ENCODE data around the gene FAM193B. TPM values are rescaled to one million over a fixed set of nuclear protein-coding genes. Genes with fewer than 3 reads are reported as not detected.

Gene FAM193B
- total RNA-seq, 4 donors from 2014 or later: 57.0 to 128 (median 69.7) TPM

GRCh38 chr5:177478711-177479646, 75.4 kb downstream of the FAM193B start:
- intact Hi-C loops (cut with DNase I; ENCODE audit: low total_unique reads): no loop called here
- no peak for TF ChIP-seq POLR2A (IDR thresholded peaks at IDR 0.05)
- no peak for TF ChIP-seq CTCF (IDR thresholded peaks at IDR 0.05)
- DNase-seq (ENCODE audit: low spot score in 2 of 2): peak; percentile 86 to 96
- no peak overlapping the region for H3K4me3 ChIP-seq (ENCODE audit: low read depth, poor library complexity, severe bottlenecking)
- WGBS, 2 donors: 30 to 31% methylated on average over 18 of the region's 18 CpGs

- TF ChIP-seq POLR2A (IDR thresholded peaks at IDR 0.05) (no peak), CTCF (IDR thresholded peaks at IDR 0.05) (no peak)
- intact Hi-C loops (cut with DNase I; ENCODE audit: low total_unique reads): no loop called here
- no peak for DNase-seq (ENCODE audit: low spot score in 2 of 2)
- WGBS, 2 donors: 97% methylated on average over 13 of the region's 13 CpGs
- H3K4me3 ChIP-seq (ENCODE audit: low read depth, poor library complexity, severe bottlenecking): no peak overlapping the region
Measured at GRCh38 chr5:177477701-177478477, 76.5 kb downstream of the FAM193B start.

- DNase-seq (ENCODE audit: low spot score in 2 of 2): peak in 1 of 2 donors; percentile 72
- WGBS, 2 donors: 70 to 85% methylated on average over 15 to 18 of the region's 18 CpGs
- intact Hi-C loops (cut with DNase I; ENCODE audit: low total_unique reads): no loop called here
- TF ChIP-seq POLR2A (IDR thresholded peaks at IDR 0.05) (no peak), CTCF (IDR thresholded peaks at IDR 0.05) (no peak)
- H3K4me3 ChIP-seq (ENCODE audit: low read depth, poor library complexity, severe bottlenecking): no peak overlapping the region
Measured at GRCh38 chr5:177476531-177477233, 77.7 kb downstream of the FAM193B start.

GRCh38 chr5:177475563-177476427, 78.6 kb downstream of the FAM193B start:
- DNase-seq (ENCODE audit: low spot score in 2 of 2): no peak
- intact Hi-C loops (cut with DNase I; ENCODE audit: low total_unique reads): no loop called here
- H3K4me3 ChIP-seq (ENCODE audit: low read depth, poor library complexity, severe bottlenecking): no peak overlapping the region
- WGBS, 2 donors: 67 to 77% methylated on average over 8 of the region's 11 CpGs
- TF ChIP-seq POLR2A (IDR thresholded peaks at IDR 0.05) (no peak), CTCF (IDR thresholded peaks at IDR 0.05) (no peak)

Measured in lower leg skin (tissue), 4 donors.